CD4-positive, alpha-beta T cell treated with Interleukin-15 for 1 hour (primary cell): ENCODE data around the gene ITIH5.
"Not testable (repeated sequence)": the region's sequence is repeated elsewhere in the genome, so short reads cannot be mapped to it uniquely, and the experiment has no call there.

ENCODE experiments used
- DNase-seq: peaks from one replicate; pipeline ENCODE4 v3.0.0-alpha.2; 2020

ITIH5 gene

DNA sequence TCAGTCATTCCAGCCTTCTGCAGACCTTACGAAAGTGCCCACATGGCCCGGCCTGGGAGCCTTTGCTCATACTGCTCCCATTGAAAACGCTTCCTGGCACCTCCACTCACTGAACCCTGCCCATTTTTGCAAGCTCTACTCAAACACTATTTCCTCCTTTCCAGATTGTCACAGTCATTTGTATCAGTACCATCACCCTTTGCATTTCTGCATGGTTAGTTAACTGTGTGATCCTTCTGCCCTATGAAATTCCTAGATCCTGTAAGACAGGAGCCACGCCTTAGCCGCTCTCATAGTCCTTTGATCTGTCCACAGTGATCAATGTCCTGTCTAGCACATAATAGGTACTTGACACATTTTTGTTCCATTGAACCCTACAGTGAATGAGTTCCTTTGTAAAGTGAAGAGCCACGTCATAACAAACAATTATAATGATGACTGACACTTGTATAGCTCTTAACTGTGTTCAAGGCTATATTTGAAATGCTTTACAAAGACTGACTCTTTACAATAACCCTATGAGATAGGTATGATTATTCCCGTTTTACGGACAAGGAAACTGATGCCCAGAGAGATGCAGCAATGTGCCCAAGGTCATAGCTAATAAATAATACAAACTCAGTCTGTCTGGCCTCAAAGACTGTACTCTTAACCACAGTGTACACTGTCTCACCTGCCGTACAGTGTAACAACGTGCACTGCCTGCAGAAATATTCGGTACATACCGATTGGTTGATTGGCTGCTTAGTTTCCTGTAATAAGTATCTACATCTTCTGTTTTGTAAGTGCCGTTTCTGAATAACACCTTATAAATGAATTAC is 19.8 kb upstream of the ITIH5 start:
- no peak for DNase-seq

DNA sequence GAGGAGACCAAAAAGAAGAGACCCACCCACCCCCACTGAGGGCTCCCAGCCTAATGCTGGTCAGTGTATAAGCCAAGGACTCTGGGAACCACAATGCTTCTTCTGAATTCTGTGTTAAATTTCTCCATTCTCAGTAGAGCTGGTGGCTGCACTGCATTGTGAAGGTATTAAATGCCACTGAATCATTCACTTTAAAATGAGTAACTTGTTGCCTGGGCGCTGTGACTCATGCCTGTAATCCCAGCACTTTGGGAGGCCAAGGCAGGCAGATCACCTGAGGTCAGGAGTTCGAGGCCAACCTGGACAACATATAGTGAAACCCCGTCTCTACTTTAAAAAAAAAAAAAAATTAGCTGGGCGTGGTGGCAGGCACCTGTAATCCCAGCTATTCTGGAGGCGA is 13.3 kb upstream of the ITIH5 start:
- DNase-seq, result not testable (repeated sequence)

DNA sequence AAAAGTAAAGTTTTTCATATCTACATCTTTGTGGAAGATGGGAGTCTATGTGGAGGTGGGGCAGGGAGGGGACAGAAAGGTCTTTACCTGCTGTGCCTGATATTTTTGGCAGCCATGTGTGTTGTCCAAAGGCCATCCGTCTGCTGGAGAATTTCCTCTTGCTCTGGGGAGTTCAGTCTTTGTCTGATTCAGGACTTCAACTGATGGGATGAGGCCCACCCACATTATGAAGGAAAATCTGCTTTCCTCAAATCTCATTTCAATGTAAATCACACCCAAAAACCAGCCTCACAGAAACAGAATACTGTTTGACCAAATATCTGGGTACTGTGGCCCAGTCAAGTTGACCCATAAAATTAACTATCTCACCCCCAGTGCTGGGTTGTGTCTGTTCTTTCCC is 12.5 kb upstream of the ITIH5 start:
- DNase-seq, result no peak

DNA sequence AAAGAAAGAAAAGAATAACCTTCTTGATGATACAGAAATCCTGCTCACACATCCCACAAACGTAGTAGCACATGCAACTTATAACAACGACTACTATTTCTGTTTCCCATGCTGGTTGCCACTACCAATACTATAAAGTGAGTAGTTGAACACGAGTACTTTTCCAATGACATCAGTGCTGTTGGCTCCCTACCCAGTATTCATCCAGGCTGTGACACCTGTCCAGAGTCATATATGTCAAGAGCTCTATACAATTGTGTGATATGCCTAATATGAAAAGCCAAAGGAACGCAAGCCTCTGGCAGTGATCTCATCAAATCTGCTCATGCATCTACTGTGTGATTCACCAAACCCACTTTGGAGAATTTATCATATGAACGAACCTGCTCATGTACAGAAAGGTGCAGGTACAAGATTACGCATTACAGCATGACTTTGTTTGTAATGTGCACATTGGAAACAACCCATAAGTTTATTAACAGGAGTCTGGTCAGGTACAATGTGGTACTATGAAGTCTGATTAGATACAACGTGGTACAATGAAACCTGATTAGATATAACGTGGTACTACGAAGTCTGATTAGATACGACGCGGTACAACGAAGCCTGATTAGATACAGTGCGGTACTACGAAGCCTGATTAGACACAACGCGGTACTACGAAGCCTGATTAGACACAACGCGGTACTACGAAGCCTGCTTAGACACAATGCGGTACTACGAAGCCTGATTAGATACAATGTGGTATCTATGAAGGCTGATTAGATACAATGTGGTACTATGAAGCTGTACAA is 5.8 kb upstream of the ITIH5 start:
- no peak for DNase-seq

DNA sequence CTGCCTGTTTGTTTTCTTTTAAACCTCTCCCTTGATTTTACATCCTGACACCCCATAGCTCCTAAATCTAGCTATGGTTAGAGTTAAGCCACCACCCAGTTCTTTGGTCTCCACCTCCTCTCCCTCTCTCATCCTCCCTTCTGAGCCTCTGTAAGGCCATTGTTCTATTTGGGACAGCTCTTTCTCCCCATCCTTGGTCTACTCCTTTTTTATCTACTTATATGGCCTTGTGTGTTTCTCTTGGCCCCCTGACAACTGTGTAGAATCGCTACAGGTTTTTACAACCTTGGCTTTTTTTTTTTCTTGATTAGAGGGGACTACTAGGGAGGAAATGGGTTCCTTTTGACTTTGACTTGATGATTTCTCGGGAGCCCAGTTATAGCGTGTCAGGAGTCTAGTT is 3.4 kb upstream of the ITIH5 start:
- DNase-seq, result no peak

DNA sequence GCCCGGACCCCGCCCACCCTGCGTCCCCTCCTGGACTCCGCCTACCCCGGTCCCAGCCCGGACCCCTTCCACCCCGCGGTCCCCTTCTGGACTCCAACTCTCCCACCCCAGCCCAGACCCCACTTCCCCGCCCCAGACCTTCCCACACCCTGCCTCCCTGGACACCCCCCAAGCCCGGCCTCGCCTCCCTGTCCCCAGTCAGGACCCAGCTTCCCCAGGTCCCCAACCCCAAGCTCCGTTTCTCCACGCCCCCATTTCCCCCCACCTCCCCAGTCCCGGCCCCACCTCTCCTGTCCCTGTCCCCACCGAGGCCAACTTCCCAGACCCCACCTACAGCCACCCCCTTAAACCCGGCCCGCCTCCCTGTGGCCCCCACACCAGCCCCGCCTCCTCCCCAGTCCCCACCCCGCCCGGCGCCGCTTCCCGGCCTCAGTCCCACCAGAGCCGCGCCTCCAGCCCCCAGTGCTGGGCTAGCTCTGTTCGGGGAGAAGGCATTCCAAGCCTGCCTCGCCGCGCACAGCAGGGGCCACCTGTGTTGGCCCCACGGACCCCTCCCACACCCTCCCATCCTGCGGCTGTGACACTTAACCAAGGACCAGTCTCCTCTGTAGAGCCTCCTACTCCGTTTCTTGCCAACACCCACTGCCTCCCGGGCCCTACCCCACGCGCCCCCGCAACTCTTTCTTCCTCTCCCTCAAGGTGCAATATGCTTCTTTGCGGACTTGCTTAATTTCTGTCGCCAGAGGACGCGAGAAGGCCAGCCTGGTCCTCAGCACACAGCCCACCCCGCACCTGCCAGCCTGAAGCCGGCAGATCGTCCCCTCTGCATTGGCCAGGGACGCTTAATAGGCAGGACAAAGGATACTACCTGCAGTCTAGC is 736 bp upstream of the ITIH5 start:
- DNase-seq, result no peak

DNA sequence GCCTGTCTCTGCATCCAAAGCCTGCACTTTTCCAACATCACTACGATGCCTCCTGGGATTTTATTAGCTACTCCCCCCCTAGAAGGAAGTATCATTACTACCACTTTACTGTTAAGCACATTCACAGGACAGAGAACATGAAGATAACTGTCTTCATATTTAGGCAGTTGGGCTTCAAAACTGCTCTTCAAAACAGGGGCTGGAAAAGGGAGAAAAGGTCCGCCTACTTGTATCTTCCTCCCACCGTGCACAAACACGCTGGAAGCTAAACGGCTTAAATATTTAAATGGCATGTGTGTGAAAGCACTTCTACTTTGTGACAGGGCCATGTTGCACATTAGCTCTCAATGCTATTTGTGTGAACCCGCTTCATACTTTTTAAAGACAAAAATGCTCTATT is 999 bp downstream of the ITIH5 start:
- no peak for DNase-seq

DNA sequence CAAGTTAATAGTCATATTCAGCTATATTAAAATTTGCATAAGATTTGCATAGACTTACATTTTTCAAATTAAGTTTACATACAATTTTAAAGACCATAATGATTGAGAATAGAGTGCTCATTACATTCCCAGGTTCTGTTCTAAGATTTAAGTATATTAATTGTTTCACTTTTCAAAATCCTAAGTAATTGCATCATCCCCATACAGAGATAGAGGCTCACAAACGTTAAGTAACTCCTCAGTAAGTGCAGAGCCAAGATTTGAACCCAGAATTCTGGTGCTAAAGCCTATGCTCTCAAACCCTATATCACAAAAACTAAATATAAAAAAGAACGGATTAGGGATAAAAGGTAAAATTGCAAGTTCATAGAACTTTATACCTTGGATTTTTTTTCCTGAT is 2.1 kb downstream of the ITIH5 start:
- DNase-seq, result no peak

DNA sequence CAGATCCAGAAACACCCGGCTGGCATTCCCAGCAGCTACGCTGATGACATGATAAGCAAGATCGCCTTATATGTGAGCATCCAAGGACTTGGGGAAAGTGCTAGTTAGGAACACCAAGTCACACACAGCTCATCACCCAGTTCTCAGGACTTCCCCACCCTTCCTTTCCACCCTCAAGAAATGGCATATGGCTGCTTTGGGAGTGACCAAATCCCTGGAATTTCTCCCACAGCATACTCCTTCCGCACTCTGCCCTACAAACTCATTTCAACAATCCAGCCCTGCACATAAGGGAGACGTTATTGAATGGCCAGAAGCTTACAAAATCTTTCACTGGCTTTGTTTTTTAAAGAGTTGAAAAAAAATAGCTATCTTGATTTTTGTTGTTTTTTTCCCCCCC is 4.2 kb downstream of the ITIH5 start:
- no peak for DNase-seq

DNA sequence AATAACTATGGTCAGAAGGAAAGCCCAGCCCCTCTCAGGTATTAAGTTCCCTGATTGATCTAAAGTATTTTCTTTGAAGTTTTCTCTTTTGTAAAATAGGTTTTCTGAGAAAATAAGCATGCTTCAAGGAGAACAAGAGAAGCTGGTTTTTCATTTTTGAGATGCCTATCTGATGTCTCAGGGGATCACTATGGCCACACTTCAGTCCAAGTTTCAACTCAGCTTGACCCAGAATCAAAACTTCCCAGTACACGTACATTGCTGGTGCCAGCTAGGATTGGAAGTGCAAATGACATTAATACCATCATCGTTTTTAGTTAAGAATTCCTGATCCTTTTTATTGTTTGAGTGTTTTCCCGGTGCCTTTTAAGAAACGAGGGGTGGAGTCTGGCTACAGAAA is 7.2 kb downstream of the ITIH5 start:
- no peak for DNase-seq

DNA sequence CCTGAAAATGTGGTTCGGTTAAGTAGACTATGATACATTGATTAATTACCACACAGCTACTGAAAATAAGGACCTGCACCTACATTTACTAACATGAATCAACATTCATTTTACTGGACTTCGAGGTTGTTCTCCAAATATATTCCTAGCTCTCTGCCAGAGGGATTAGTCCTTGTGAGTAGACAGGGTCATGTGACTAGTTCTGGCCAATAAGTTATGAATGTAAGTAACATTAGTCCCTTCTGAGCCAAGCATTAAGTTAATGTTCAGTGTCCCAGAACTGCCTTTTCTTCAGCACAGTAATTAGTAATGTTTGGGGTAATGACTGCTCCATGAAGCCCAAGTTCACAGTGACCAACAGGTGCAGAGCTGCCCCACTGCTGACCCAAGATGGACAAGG is 9.2 kb downstream of the ITIH5 start:
- no peak for DNase-seq

DNA sequence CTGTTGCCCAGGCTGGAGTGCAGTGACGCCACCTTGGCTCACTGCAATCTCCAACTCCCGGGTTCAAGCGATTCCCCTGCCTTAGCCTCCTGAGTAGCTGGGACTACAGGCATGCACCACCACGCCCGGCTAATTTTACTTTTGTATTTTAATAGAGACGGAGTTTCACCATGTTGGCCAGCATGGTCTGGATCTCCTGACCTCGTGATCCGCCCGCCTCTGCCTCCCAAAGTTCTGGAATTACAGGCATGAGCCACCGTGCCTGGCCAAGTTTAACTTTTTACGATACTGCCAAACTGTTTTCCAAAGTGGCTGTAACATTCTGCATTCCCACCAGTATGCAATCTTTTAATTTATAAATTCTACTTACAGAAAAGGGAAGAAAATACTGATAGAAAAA is 9.7 kb downstream of the ITIH5 start:
- not testable (repeated sequence) for DNase-seq

DNA sequence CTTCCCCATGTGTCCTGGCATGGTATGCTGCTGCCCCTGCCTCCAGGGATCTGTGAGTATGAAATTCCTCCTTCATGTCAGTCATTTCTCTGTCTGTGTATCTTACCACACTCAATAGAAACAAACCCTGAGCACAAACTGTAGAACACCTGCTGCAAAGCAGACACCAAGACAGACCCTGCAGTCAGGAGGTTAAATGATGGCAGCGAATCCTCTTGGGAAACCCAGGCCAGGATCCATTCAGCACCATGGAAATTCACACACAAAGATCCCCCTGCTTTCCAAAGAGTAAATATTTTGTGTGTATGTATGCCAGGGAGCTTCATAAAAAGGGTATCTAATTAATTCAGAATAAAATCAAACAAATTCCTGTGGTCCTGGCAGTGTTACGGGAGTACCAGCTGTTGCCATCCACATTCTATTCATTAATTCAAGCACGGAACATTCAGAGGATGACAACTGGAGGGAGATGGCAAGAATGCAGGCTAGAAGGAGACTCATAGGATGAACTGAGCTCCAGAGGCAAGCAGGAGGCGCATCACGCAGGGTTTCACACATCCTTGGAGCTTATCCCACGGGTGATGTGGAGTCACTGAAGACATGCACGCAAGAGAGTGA is 14.8 kb downstream of the ITIH5 start:
- no peak for DNase-seq

DNA sequence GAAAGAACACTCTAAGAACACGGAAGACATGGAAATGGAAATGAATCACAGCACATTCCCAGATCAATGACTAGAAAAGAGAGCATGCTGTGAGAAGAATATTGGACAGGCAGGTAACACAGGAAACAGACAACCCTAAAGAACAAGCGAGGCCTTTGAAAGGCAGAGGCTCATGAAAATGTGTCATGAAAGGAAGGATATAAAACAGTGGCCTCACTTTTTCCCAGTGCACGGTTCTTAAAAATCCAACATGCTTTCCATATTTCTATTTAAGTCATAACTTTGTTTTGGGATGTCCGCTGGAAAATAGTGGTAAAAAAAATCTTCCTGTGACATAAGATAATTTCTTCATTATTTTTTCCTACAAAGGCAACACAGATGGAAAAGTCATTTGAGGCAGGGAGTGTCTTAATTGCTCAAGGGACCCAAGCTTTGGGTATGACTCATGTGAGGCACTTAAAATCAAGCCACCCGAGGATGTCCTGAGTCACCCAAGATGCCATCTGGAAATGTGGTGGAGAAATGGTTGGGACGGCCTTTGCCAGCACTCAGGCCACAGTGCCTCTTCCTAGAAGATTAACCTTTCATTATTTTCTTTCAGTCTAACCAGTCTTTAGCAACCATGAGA is 17.0 kb downstream of the ITIH5 start:
- no peak for DNase-seq

DNA sequence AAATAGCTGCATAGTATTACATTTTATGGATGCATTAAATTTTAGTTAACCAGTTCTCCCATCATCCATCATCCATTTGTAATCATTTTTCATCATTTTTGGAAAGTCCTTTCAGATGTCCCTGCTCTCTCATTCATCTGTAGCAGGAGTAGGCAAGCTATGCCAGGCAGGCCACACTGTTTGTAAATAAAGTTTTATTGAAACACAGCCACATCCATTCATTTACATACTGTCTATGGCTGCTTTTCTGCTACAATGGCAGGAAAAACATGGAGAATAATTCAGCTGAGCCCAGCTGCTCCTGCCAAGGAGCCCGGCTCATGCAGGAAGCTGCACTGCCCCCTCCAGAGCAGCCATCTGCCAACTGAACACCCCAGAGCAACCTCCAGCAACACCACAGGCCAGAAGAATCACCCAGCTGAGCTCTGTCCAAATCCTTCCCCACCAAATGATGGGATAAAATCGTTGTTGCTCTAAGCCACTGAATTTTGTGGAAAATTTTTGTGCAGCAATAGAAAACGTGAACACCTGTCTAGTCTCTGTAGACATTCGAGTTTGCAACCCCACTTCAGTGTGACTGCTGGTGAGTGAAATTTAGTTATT is 19.6 kb downstream of the ITIH5 start:
- DNase-seq, result no peak

DNA sequence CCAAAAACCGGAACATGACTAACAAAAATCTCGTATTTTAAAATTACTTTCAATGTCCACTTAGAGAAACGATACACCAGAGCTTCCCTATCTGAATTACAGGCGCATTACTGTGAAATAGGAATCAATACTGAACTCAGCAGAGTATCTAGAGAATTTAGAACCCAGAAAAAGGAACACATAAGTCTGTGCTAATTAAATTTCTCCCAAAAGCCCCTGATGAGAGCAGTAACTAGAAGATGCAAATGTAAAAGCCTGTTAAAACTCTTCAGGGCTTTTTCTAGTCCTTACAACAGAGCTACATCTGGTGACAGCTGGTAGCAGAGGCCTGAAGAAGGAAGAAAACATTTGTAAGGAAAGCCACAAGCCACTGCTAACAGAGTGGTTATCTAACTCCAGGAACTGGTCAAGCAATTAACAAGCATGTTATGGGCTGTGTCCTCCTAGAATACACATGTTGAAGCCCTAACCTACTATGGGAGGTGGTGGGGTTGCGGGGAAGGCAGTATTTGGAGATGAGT is 24.2 kb downstream of the ITIH5 start:
- no peak for DNase-seq

DNA sequence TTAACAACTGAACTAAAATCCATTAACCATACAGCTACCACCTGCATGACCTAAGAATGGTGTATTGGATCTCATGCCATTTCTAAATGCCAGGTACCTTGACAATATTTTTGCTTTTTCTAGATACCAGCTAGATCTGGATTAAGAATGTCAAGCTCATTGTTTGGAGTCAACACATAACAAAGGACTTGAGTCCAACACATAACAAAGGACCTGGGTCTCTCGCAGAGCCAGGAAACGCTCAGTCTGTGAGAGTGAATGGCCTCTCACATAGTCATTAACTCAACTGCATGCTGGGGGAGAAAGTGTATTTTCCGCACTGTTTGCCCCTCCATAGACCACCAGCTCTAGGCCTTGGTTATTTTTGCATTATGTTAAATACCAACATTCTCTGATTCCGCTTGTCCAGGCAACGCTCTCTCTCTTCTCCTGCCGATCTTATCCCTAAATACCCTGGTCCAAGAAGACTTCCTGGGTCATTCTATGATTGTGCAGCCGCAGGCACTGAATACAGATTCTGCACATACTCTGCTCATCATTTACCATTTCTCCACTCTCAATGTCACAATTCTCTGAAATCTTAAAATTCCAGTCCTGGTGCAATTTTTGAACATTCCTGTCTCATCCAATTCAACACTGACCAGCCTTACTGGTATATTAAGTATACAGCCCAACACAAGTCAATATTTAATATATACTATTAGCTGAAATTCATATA is 31.2 kb downstream of the ITIH5 start:
- no peak for DNase-seq

DNA sequence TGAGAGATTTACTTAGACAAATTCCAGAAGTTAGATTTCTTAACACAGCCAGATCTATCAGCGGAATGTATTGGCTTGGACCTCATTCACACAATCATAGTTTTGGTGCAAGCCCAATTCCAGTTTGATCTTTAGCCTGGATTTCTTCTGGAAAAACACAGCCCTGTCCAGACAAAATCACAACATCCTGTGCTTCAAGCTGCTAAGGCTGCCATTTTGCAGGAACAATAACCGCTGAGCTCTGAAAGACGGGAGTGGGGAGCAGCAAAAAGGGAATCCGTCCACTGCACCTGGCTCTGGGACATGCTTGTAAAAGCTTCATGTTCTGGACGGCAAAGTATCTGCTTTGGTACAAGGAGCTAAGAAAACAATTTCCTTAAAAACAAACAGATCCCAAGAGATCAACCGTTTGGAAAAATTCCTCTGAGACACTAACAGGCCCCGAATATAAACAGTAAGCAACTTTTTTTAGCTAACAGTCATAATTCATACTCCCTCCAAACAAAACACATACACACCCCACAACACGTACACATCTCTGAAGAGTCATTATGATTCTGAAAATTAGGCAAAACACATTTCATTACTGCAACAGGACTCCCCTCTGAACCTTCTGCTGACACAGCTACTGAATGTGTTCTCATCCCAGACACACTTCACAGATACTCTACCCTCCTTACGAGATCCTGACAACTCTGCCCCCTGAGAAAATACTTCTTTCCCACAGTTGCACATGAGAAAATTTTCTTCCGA is 32.4 kb downstream of the ITIH5 start:
- no peak for DNase-seq

DNA sequence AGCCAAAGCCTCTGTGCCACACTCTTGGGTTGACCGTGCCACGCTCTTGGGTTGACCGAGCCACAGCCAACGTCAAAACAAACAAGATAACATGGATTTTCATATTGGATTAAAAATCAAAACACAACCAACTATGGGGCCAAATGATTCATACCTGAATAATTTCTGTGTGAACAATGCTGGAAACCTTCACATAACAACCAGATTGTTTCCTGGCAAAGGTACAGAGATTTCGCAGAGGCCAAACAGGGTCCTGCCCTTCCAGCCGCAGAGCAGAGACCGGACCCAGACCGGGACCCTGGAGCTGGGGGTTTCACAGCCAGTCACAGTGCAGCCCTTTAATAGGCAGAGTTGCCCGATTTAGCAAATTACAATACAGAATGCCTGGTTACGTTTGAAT is 40.5 kb downstream of the ITIH5 start:
- DNase-seq, result no peak

DNA sequence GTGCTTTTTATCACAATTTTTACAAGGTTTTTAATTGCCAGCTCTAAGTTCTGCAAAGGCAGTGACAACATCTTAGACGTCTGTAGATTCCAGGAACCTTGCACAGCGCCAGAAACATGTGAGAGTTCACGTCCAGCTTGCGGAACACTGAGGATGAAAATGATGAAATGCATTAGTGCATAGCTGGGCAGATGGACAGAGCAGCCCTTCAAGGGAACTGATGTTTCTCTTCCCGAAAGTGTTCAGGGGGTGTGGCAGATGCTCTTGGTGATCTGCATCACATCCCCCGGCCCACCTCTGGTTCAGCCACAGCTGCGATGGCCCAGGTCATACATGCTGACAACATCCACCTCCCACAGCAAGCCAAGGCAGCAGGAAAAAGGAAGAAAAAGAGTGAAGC is 40.9 kb downstream of the ITIH5 start:
- no peak for DNase-seq
